ENCODE data around the gene VANGL1. TPM values are rescaled to one million over a fixed set of nuclear protein-coding genes. Genes with fewer than 3 reads are reported as not detected.

The VANGL1 gene
- total RNA-seq, 1 experiment from 2014 or later: 23.1 TPM

DNA sequence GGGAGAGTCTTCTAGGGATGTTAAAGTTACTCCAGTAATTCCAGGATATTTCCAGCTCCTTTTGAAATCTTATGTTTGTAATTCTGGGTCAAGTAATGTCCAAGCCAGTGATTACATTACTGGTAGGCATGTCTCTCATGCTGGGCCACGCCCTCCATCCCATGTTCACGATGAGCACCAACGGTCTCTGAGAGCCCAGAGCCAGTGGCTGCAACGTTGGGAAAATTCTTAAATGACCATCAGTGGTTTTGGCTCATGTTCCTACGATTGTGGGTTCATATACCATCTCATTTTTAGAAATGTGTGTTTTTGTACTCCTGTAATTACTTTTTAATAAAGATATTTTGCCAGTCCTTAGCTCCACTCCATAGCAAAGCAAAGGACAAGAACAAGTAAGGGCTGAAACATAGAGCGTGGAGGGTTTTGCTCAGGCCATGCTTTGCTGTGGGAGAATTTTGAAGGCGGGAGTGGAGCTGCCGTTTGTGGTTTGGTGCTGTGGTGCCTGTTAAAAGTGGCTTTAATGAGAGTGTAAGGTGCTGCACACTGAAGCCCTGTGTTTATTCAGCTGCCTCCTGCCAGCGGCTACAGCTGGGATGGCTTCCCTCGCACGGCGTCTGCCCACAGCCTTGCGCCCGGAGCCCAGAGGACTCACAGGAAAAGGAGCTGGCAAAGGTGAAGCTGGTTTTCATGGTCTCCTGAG lies 28.9 kb downstream of the VANGL1 start:
- ChIA-PET CTCF (interaction anchor here (0.9 to 2.3 kb wide), 2 partner anchors 36 to 101 kb away, joined by 3 to 15 read pairs; no protein-coding TSS in a partner anchor), POLR2A (ENCODE audit: unreplicated experiment) (interaction anchor here (0.5 to 0.6 kb wide), 2 partner anchors 36 to 221 kb away, joined by 4 read pairs; no protein-coding TSS in a partner anchor)
- intact Hi-C loops (cut with micrococcal nuclease): loop anchor here (2.0 kb wide), 1 partner anchor 28 kb away; no protein-coding TSS in a partner anchor
- ATAC-seq (peak; percentile 65), DNase-seq (peak; percentile 60)
- H3K9me2 ChIP-seq (replicated peaks; ENCODE audit: low read length): no peaks in the 10 kb centered on the region
- H3K9me3 ChIP-seq (ENCODE audit: low read length): peaks cover 14% of the 10 kb centered on the region
- TF ChIP-seq EZH2 (IDR thresholded peaks at IDR 0.05; ENCODE audit: low read length, unreplicated experiment) (no peak), EZH2phosphoT487 (IDR thresholded peaks at IDR 0.05; ENCODE audit: borderline replicate concordance, low read length) (no peak)
- TF ChIP-seq, protein P1, sequence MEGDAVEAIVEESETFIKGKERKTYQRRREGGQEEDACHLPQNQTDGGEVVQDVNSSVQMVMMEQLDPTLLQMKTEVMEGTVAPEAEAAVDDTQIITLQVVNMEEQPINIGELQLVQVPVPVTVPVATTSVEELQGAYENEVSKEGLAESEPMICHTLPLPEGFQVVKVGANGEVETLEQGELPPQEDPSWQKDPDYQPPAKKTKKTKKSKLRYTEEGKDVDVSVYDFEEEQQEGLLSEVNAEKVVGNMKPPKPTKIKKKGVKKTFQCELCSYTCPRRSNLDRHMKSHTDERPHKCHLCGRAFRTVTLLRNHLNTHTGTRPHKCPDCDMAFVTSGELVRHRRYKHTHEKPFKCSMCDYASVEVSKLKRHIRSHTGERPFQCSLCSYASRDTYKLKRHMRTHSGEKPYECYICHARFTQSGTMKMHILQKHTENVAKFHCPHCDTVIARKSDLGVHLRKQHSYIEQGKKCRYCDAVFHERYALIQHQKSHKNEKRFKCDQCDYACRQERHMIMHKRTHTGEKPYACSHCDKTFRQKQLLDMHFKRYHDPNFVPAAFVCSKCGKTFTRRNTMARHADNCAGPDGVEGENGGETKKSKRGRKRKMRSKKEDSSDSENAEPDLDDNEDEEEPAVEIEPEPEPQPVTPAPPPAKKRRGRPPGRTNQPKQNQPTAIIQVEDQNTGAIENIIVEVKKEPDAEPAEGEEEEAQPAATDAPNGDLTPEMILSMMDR (conservative IDR thresholded peaks at IDR 0.05; ENCODE audit: low read depth, low read length): no peak
- H3K27ac ChIP-seq (ENCODE audit: low read length): peak overlapping the region; percentile 94
- H3K4me1 ChIP-seq (ENCODE audit: insufficient read depth, low read length): peaks cover 55% of the 10 kb centered on the region
- no TSS peak for BruUV-seq (replicated peaks)
- H2AFZ ChIP-seq (ENCODE audit: low read length): peak overlapping the region; percentile 54
- no peaks in the 10 kb centered on the region for H4K20me1 ChIP-seq (ENCODE audit: low read length)
- H3K36me3 ChIP-seq (ENCODE audit: low read depth, low read length): peaks cover 29% of the 10 kb centered on the region
- peak overlapping the region; percentile 38; the same call in 1 of the 2 replicates for H3K4me3 ChIP-seq (ENCODE audit: low read length)
- H3K27me3 ChIP-seq (ENCODE audit: low read length): no peaks in the 10 kb centered on the region
- peaks cover 67% of the 10 kb centered on the region for H3K79me2 ChIP-seq (ENCODE audit: low read length)
- peaks cover 26% of the 10 kb centered on the region for H3F3A ChIP-seq (ENCODE audit: low read length, unreplicated experiment)
- H3K4me2 ChIP-seq (ENCODE audit: low read length): peak overlapping the region; percentile 82
- peak overlapping the region; percentile 69 for H3K9ac ChIP-seq (ENCODE audit: low read length)

DNA sequence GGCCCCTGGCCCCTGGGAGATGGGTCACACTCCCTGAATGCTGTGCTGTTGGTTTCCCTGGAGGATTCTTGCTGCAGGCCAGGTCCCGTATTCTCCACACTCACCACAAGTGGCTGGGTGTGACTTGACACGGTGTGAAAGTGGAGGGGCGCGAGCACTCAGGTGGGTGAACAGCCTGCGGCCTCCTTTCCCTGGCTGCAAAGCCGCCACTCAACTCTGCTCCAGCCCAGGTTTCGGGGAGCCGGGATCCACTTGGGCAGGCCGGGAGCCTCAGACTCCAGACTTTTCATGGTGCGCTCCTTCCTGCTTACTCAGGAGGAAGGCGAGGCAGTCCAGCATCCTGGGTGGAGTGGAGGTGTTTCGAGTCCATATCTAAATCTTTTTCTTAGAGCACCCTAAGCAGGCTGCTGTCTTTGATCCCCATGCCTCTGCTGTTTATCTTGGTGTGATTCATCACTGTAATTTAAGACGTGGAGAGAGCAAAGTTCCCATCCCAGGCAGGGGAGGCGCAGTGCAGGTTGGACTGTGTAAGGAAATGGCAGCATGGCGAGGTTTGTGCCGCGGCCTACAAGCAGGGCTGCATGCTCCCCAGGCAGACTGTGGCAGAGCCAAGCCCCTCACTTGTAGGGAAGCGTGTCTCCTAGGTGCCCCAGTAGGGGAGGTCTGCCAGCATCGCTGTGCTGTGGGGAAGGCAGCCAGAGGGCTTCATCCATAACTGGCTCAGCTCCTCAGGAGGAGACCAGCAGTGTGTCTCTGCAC lies 29.6 kb downstream of the VANGL1 start:
- POLR2A ChIA-PET (ENCODE audit: unreplicated experiment): interaction anchor here (0.6 kb wide), 2 partner anchors 28 to 220 kb away, joined by 4 read pairs; no protein-coding TSS in a partner anchor
- no TSS peak for BruUV-seq (replicated peaks)

More for the DNA sequence above, 29.6 kb downstream of the VANGL1 start:
- Histone ChIP-seq H3K27ac (ENCODE audit: low read length) (peak overlapping the region; percentile 94), H2AFZ (ENCODE audit: low read length) (peak overlapping the region; percentile 54), H3K9me2 (replicated peaks; ENCODE audit: low read length) (no peaks in the 10 kb centered on the region), H4K20me1 (ENCODE audit: low read length) (no peaks in the 10 kb centered on the region), H3F3A (ENCODE audit: low read length, unreplicated experiment) (peaks cover 26% of the 10 kb centered on the region), H3K4me2 (ENCODE audit: low read length) (peak overlapping the region; percentile 82), H3K9ac (ENCODE audit: low read length) (peak overlapping the region; percentile 69), H3K9me3 (ENCODE audit: low read length) (peaks cover 14% of the 10 kb centered on the region), H3K36me3 (ENCODE audit: low read depth, low read length) (peaks cover 22% of the 10 kb centered on the region), H3K79me2 (ENCODE audit: low read length) (peaks cover 65% of the 10 kb centered on the region), H3K4me1 (ENCODE audit: insufficient read depth, low read length) (peaks cover 58% of the 10 kb centered on the region), H3K27me3 (ENCODE audit: low read length) (no peaks in the 10 kb centered on the region), H3K4me3 (ENCODE audit: low read length) (peak overlapping the region; percentile 38; the same call in 1 of the 2 replicates)
- DNase-seq (peak; percentile 86), ATAC-seq (peak; percentile 79)
- intact Hi-C loops (cut with micrococcal nuclease): loop anchor here (2.0 kb wide), 1 partner anchor 29 kb away; no protein-coding TSS in a partner anchor
- TF ChIP-seq, protein P1 (conservative IDR thresholded peaks at IDR 0.05; ENCODE audit: low read depth, low read length): peak; percentile 31; the same call in 1 of the 2 replicates
- no peak for TF ChIP-seq EZH2 (IDR thresholded peaks at IDR 0.05; ENCODE audit: low read length, unreplicated experiment)
- CTCF ChIA-PET: interaction anchor here (0.9 to 2.3 kb wide), 2 partner anchors 35 to 100 kb away, joined by 3 to 15 read pairs; no protein-coding TSS in a partner anchor

Data from PC-3 (cell line).